ENCODE measurements around the gene PITPNC1. TPM values are rescaled to one million over a fixed set of nuclear protein-coding genes. Genes with fewer than 3 reads are reported as not detected.
A peak's percentile ranks its signal among the peaks of the same experiment; 100 is the strongest.
"Not testable (repeated sequence)": the region's sequence is repeated elsewhere in the genome, so short reads cannot be mapped to it uniquely, and the experiment has no call there.

The PITPNC1 gene
- total and polyA plus RNA-seq, 5 donors from 2014 or later: 27.3 to 47.9 (median 39.5) TPM

GRCh38 chr17:67725807-67726206, 348.7 kb downstream of the PITPNC1 start:
- Histone ChIP-seq H3K4me1 (ENCODE audit: control insufficient read depth, insufficient read depth, low read length, poor library complexity, severe bottlenecking) (peaks cover 6% of the 10 kb centered on the region), H3K4me3 (ENCODE audit: low read depth, low read length) (no peak overlapping the region), H3K27me3 (ENCODE audit: control insufficient read depth, insufficient read depth, low read length) (no peaks in the 10 kb centered on the region), H3K9me3 (ENCODE audit: control insufficient read depth in 2 of 2, low read length in 2 of 2) (no peaks in the 10 kb centered on the region), H3K36me3 (ENCODE audit: control insufficient read depth, insufficient read depth, low read length) (peaks cover 80% of the 10 kb centered on the region), H3K27ac (ENCODE audit: insufficient read depth, low read length, poor library complexity, severe bottlenecking) (peak overlapping the region; percentile 51)
- ATAC-seq (ENCODE audit: low read depth in 2 of 2) (no peak), DNase-seq (no peak)
- peaks cover 43% of the 10 kb centered on the region for H3K36me3 Mint-ChIP-seq
- peak overlapping the region; percentile 14 to 91 (median 86) for H3K27ac Mint-ChIP-seq
- H3K27me3 Mint-ChIP-seq: no peaks in the 10 kb centered on the region
- peaks cover 12 to 38% (median 22%) of the 10 kb centered on the region in 4 donors for H3K4me1 Mint-ChIP-seq
- H3K4me3 Mint-ChIP-seq: peak overlapping the region in 2 of 4 donors; percentile 46 to 55
- H3K9me3 Mint-ChIP-seq: no peaks in the 10 kb centered on the region

DNA sequence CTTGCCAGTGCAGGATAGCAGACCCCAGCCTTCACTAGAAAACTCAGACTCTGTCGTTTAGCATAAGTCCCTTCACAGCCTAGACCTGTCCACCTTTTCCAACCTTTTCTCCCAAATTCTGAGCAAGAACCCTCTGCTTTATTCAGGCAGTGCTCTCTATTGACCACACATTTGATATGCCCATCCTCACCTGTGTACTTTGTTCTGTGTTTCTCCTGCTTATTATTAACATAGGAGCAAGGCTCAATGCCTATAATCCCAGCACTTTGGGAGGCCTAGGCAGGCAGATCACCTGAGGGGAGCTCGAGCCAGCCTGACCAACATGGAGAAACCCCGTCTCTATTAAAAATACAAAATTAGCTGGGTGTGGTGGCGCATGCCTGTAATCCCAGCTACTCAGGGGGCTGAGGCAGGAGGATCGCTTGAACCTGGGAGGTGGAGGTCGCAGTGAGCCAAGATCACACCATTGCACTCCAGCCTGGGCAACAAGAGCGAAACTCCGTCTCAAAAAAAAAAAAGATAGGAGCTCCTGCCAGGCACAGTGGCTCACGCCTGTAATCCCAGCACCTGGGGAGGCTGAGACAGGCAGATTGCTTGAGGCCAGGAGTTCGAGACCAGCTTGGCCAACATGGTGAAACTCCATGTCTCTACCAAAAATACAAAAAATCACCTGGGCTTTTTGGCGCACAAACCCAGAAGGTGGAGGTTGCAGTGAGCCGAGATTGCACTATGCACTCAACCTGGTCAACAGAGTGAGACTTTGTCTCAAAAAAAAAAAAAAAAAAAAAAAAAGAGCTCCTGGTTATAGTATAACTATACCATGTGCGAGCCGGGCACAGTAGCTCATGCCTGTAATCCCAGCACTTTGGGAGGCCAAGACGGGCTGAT, 350.3 kb downstream of the PITPNC1 start:
- not testable (repeated sequence) for H3K9me3 Mint-ChIP-seq; H3K27me3 ChIP-seq (ENCODE audit: control insufficient read depth, insufficient read depth, low read length); ATAC-seq (ENCODE audit: low read depth in 2 of 2); H3K9me3 ChIP-seq (ENCODE audit: control insufficient read depth in 2 of 2, low read length in 2 of 2); H3K4me1 ChIP-seq (ENCODE audit: control insufficient read depth, insufficient read depth, low read length, poor library complexity, severe bottlenecking); H3K4me3 ChIP-seq (ENCODE audit: low read depth, low read length); H3K4me3 Mint-ChIP-seq; DNase-seq; H3K27ac ChIP-seq (ENCODE audit: insufficient read depth, low read length, poor library complexity, severe bottlenecking); H3K27me3 Mint-ChIP-seq
- Mint-ChIP-seq H3K27ac (peak overlapping the region; percentile 4 to 91 (median 58)), H3K36me3 (peaks cover 39% of the 10 kb centered on the region), H3K4me1 (peaks cover 12 to 40% (median 17%) of the 10 kb centered on the region in 4 donors)
- peaks cover 78% of the 10 kb centered on the region for H3K36me3 ChIP-seq (ENCODE audit: control insufficient read depth, insufficient read depth, low read length)

- H3K9me3 Mint-ChIP-seq: no peaks in the 10 kb centered on the region
- H3K36me3 ChIP-seq (ENCODE audit: control insufficient read depth, insufficient read depth, low read length): peaks cover 87% of the 10 kb centered on the region
- H3K36me3 Mint-ChIP-seq: peaks cover 56% of the 10 kb centered on the region
- no peak overlapping the region for H3K27ac ChIP-seq (ENCODE audit: insufficient read depth, low read length, poor library complexity, severe bottlenecking)
- peaks cover 11% of the 10 kb centered on the region for H3K4me1 ChIP-seq (ENCODE audit: control insufficient read depth, insufficient read depth, low read length, poor library complexity, severe bottlenecking)
- peak overlapping the region in 1 of 3 donors; percentile 69 for H3K27ac Mint-ChIP-seq
- no peaks in the 10 kb centered on the region for H3K27me3 ChIP-seq (ENCODE audit: control insufficient read depth, insufficient read depth, low read length)
- H3K27me3 Mint-ChIP-seq: no peaks in the 10 kb centered on the region
- H3K4me1 Mint-ChIP-seq: peaks cover 25 to 53% (median 32%) of the 10 kb centered on the region in 4 donors
- H3K4me3 ChIP-seq (ENCODE audit: low read depth, low read length): no peak overlapping the region
- H3K9me3 ChIP-seq (ENCODE audit: control insufficient read depth in 2 of 2, low read length in 2 of 2): no peaks in the 10 kb centered on the region
- H3K4me3 Mint-ChIP-seq: no peak overlapping the region
- DNase-seq: no peak
- no peak for ATAC-seq (ENCODE audit: low read depth in 2 of 2)
Observed at GRCh38 chr17:67729903-67730302, 352.8 kb downstream of the PITPNC1 start.

DNA sequence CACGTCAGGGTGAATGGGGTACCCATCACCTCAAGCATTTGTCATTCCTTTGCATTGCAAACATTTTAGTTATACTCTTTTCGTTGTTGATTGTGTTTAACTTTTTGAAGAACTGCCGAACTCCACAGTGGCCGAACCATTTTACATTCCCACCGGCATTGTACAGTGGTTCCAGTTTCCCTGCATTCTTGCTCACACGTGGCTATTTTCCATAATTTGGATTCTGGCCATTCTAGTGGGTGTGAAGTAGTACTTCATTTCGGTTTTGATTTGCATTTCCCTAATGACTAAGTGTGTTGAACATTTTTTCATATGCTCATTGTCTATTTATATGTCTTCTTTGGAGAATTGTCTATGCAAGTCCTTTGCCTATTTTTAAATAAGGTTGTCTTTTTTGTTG, 353.6 kb downstream of the PITPNC1 start:
- no peaks in the 10 kb centered on the region for H3K27me3 ChIP-seq (ENCODE audit: control insufficient read depth, insufficient read depth, low read length)
- H3K27ac ChIP-seq (ENCODE audit: insufficient read depth, low read length, poor library complexity, severe bottlenecking): no peak overlapping the region
- Mint-ChIP-seq H3K36me3 (peaks cover 52% of the 10 kb centered on the region), H3K27ac (no peak overlapping the region), H3K4me3 (no peak overlapping the region), H3K4me1 (peaks cover 21 to 45% (median 25%) of the 10 kb centered on the region in 4 donors), H3K27me3 (no peaks in the 10 kb centered on the region), H3K9me3 (no peaks in the 10 kb centered on the region)
- ATAC-seq (ENCODE audit: low read depth in 2 of 2) (no peak), DNase-seq (no peak)
- H3K4me3 ChIP-seq (ENCODE audit: low read depth, low read length): no peak overlapping the region
- H3K9me3 ChIP-seq (ENCODE audit: control insufficient read depth in 2 of 2, low read length in 2 of 2): no peaks in the 10 kb centered on the region
- peaks cover 10% of the 10 kb centered on the region for H3K4me1 ChIP-seq (ENCODE audit: control insufficient read depth, insufficient read depth, low read length, poor library complexity, severe bottlenecking)
- H3K36me3 ChIP-seq (ENCODE audit: control insufficient read depth, insufficient read depth, low read length): peaks cover 87% of the 10 kb centered on the region

DNA sequence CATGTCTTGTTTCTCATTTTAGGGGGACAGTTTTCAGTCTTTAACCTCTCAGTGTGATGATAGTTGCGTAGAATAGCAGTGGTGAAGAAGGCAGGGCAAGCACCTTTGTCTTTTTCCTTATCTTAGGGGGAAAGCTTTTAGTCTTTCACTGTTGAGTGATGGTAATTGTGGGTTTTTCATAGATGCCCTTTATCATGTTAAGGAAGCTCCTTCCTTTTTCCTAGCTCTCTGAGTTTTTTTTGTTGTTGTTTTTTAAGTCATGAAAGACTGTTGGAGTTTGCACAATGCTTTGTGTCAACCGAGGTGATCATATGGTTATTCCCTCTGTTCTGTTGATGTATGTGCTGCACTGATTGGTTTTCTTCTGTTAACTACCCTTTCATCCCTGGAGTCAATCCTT, 356.4 kb downstream of the PITPNC1 start:
- H3K27me3 ChIP-seq (ENCODE audit: control insufficient read depth, insufficient read depth, low read length): no peaks in the 10 kb centered on the region
- Mint-ChIP-seq H3K4me1 (peaks cover 16 to 30% (median 19%) of the 10 kb centered on the region in 4 donors), H3K27ac (peak overlapping the region in 2 of 3 donors; percentile 14), H3K27me3 (no peaks in the 10 kb centered on the region), H3K36me3 (peaks cover 56% of the 10 kb centered on the region), H3K4me3 (no peak overlapping the region), H3K9me3 (no peaks in the 10 kb centered on the region)
- H3K36me3 ChIP-seq (ENCODE audit: control insufficient read depth, insufficient read depth, low read length): peaks cover 91% of the 10 kb centered on the region
- ATAC-seq (ENCODE audit: low read depth in 2 of 2) (no peak), DNase-seq (no peak)
- no peak overlapping the region for H3K4me3 ChIP-seq (ENCODE audit: low read depth, low read length)
- H3K9me3 ChIP-seq (ENCODE audit: control insufficient read depth in 2 of 2, low read length in 2 of 2): no peaks in the 10 kb centered on the region
- no peak overlapping the region for H3K27ac ChIP-seq (ENCODE audit: insufficient read depth, low read length, poor library complexity, severe bottlenecking)
- H3K4me1 ChIP-seq (ENCODE audit: control insufficient read depth, insufficient read depth, low read length, poor library complexity, severe bottlenecking): peaks cover 5% of the 10 kb centered on the region

DNA sequence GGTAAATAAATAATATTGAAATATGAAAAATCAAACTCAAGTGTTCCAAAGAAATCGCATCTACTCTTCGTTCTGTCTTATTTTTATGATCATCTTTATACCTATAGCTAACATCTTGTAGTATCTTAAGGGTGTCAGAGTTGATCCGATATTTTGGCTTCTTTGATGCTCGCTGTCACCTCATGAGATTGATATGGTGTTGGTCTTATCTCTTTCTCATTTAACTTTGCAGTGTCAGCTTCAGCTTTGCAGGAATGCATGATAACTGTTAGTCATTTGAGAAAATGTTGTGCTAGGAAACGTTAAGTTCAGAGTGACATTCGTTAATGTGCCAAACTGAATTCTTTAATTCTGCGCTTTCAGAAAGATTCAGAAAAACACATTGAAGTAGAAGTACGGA, 360.1 kb downstream of the PITPNC1 start:
- Mint-ChIP-seq H3K4me1 (peaks cover 14 to 21% (median 18%) of the 10 kb centered on the region in 4 donors), H3K9me3 (no peaks in the 10 kb centered on the region), H3K4me3 (no peak overlapping the region), H3K27ac (no peak overlapping the region), H3K36me3 (peaks cover 40% of the 10 kb centered on the region), H3K27me3 (no peaks in the 10 kb centered on the region)
- Histone ChIP-seq H3K27me3 (ENCODE audit: control insufficient read depth, insufficient read depth, low read length) (no peaks in the 10 kb centered on the region), H3K9me3 (ENCODE audit: control insufficient read depth in 2 of 2, low read length in 2 of 2) (no peaks in the 10 kb centered on the region), H3K4me1 (ENCODE audit: control insufficient read depth, insufficient read depth, low read length, poor library complexity, severe bottlenecking) (peaks cover 5% of the 10 kb centered on the region), H3K27ac (ENCODE audit: insufficient read depth, low read length, poor library complexity, severe bottlenecking) (no peak overlapping the region), H3K4me3 (ENCODE audit: low read depth, low read length) (no peak overlapping the region), H3K36me3 (ENCODE audit: control insufficient read depth, insufficient read depth, low read length) (peaks cover 95% of the 10 kb centered on the region)
- ATAC-seq (ENCODE audit: low read depth in 2 of 2) (no peak), DNase-seq (no peak)

GRCh38 chr17:67742025-67742424, 364.9 kb downstream of the PITPNC1 start:
- Histone ChIP-seq H3K27ac (ENCODE audit: insufficient read depth, low read length, poor library complexity, severe bottlenecking) (no peak overlapping the region), H3K27me3 (ENCODE audit: control insufficient read depth, insufficient read depth, low read length) (no peaks in the 10 kb centered on the region), H3K36me3 (ENCODE audit: control insufficient read depth, insufficient read depth, low read length) (peaks cover 91% of the 10 kb centered on the region), H3K9me3 (ENCODE audit: control insufficient read depth in 2 of 2, low read length in 2 of 2) (no peaks in the 10 kb centered on the region), H3K4me1 (ENCODE audit: control insufficient read depth, insufficient read depth, low read length, poor library complexity, severe bottlenecking) (no peaks in the 10 kb centered on the region), H3K4me3 (ENCODE audit: low read depth, low read length) (no peak overlapping the region)
- H3K36me3 Mint-ChIP-seq: peaks cover 25% of the 10 kb centered on the region
- peaks cover 0 to 2% (median 0%) of the 10 kb centered on the region in 4 donors for H3K4me1 Mint-ChIP-seq
- peak overlapping the region in 1 of 3 donors; percentile 74 for H3K27ac Mint-ChIP-seq
- H3K9me3 Mint-ChIP-seq: no peaks in the 10 kb centered on the region
- DNase-seq (no peak), ATAC-seq (ENCODE audit: low read depth in 2 of 2) (no peak)
- H3K27me3 Mint-ChIP-seq: no peaks in the 10 kb centered on the region
- no peak overlapping the region for H3K4me3 Mint-ChIP-seq

All from CD4-positive, CD25-positive, alpha-beta regulatory T cell (primary cell).